Activated B cell treated with CpG ODN at 0.5 μM for 24 hours (primary cell): Measurements from ENCODE around the gene NHERF2. TPM values are rescaled to one million over a fixed set of nuclear protein-coding genes. Genes with fewer than 3 reads are reported as not detected.

Source experiments
- ATAC-seq: fragments of 200-7000 bp; cut with Tn5 transposase; one replicate; pipeline ENCODE4 v1.10.0; 2021; ENCODE audit warnings: low read depth, mild to moderate bottlenecking, moderate library complexity
- CTCF ChIA-PET: fragments of 350-600 bp; sonication (Branson Sonifier 250); formaldehyde crosslinking; loops from one replicate; lab custom pipeline; 2021; ENCODE audit warnings: antibody characterized with exemption; lab: Charles Lee
- POLR2A ChIA-PET: fragments of 350-600 bp; sonication (Branson Sonifier 250); formaldehyde crosslinking; loops from one replicate; lab custom pipeline; 2021; ENCODE audit warnings: antibody characterized with exemption; lab: Charles Lee
- DNase-seq: peaks from one replicate; pipeline ENCODE4 v3.0.0; 2022
- H3K27ac Mint-ChIP-seq: one replicate; pipeline ENCODE4 v1.8.0; 2020; ENCODE audit warnings: mixed read lengths
- H3K27me3 Mint-ChIP-seq: one replicate; pipeline ENCODE4 v1.8.0; 2021; ENCODE audit warnings: mixed read lengths
- H3K36me3 Mint-ChIP-seq: one replicate; pipeline ENCODE4 v1.8.0; 2021; ENCODE audit warnings: low read depth, mixed read lengths
- H3K4me1 Mint-ChIP-seq: one replicate; pipeline ENCODE4 v1.8.0; 2021; ENCODE audit warnings: mixed read lengths
- H3K4me3 Mint-ChIP-seq: one replicate; pipeline ENCODE4 v1.8.0; 2020; ENCODE audit warnings: mild to moderate bottlenecking, mixed read lengths
- H3K9me3 Mint-ChIP-seq: one replicate; pipeline ENCODE4 v1.8.0; 2020; ENCODE audit warnings: mixed read lengths
- intact Hi-C: fragments of 100-400 bp; cut with micrococcal nuclease; formaldehyde crosslinking; loops from one replicate; pipeline ENCODE4 v1.15.1; 2024
- total RNA-seq: library from RNA; stranded (reverse); gene quantifications from 2 replicates; pipeline ENCODE4 v1.2.3, GENCODE V29; 2022
- TF ChIP-seq, protein P1 (sequence below): fragments of 200-600 bp; IDR thresholded peaks from one replicate; pipeline ENCODE4 v1.8.0; 2022; ENCODE audit warnings: antibody characterized with exemption, mild to moderate bottlenecking

Gene NHERF2
- total RNA-seq, 1 donor from 2014 or later, result 0.93 TPM

- Mint-ChIP-seq H3K27me3 (peaks cover 21% of the 10 kb centered on the region), H3K4me1 (peaks cover 22% of the 10 kb centered on the region), H3K27ac (no peak overlapping the region)
These were observed 1.5 kb upstream of the NHERF2 start for GRCh38 chr16:2025251-2025650.

DNA sequence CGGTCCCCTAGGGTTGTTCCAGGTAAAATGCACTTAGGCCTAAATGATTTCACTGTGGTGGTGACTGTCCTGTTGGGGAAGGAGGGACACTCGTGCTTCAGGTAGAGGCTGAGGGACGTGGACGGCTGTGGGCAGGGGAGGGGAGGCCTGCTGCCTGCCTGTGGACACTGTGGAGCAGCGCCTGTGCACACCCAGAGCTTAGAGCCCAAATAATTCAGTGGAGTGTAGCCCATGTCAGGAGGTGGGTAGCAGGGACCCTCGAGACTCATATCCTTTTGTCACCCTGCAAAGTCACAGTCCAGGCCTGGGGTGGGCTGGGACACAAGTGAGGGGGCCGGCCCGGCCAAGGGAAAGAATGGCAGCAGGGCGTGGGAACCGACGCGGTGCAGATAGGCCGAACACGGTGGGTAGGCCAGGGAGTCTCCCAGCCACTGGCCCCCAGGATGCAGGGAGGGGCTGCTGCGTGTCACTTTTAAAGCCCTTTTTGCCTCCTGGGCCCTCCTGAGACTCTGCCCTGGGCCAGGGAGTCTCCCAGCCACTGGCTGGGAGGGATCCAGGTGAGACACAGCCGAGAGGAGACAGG, 733 bp upstream of the NHERF2 start:
- H3K27me3 Mint-ChIP-seq, result peaks cover 17% of the 10 kb centered on the region
- peaks cover 19% of the 10 kb centered on the region for H3K4me1 Mint-ChIP-seq
- peak overlapping the region; percentile 61 for H3K4me3 Mint-ChIP-seq
- H3K27ac Mint-ChIP-seq, result no peak overlapping the region
- no peaks in the 10 kb centered on the region for H3K36me3 Mint-ChIP-seq
- DNase-seq, result no peak
- H3K9me3 Mint-ChIP-seq, result no peaks in the 10 kb centered on the region
- TF ChIP-seq, protein P1, sequence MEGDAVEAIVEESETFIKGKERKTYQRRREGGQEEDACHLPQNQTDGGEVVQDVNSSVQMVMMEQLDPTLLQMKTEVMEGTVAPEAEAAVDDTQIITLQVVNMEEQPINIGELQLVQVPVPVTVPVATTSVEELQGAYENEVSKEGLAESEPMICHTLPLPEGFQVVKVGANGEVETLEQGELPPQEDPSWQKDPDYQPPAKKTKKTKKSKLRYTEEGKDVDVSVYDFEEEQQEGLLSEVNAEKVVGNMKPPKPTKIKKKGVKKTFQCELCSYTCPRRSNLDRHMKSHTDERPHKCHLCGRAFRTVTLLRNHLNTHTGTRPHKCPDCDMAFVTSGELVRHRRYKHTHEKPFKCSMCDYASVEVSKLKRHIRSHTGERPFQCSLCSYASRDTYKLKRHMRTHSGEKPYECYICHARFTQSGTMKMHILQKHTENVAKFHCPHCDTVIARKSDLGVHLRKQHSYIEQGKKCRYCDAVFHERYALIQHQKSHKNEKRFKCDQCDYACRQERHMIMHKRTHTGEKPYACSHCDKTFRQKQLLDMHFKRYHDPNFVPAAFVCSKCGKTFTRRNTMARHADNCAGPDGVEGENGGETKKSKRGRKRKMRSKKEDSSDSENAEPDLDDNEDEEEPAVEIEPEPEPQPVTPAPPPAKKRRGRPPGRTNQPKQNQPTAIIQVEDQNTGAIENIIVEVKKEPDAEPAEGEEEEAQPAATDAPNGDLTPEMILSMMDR, result no peak
- ATAC-seq, result no peak
- intact Hi-C loops, result no loop called here
- ChIA-PET POLR2A (no interaction called here), CTCF (interaction anchor here (0.6 to 1.7 kb wide), 2 partner anchors 82 to 115 kb away, joined by 4 to 6 read pairs; no protein-coding TSS in a partner anchor)

More at GRCh38 chr16:2025251-2025650, 1.5 kb upstream of the NHERF2 start:
- no peaks in the 10 kb centered on the region for H3K9me3 Mint-ChIP-seq
- intact Hi-C loops, result no loop called here
- no peaks in the 10 kb centered on the region for H3K36me3 Mint-ChIP-seq
- no peak overlapping the region for H3K4me3 Mint-ChIP-seq
- no peak for DNase-seq
- TF ChIP-seq, protein P1, result no peak
- CTCF ChIA-PET, result interaction anchor here (1.7 kb wide), 1 partner anchor 115 kb away, joined by 6 read pairs; no protein-coding TSS in a partner anchor
- POLR2A ChIA-PET, result interaction anchor here (2.1 kb wide), 1 partner anchor 130 kb away, joined by 13 read pairs; the partner anchor contains the start of gene TRAF7
- no peak for ATAC-seq

- peaks cover 20% of the 10 kb centered on the region for H3K4me1 Mint-ChIP-seq
- DNase-seq (no peak), ATAC-seq (no peak)
- ChIA-PET POLR2A (interaction anchor here (0.6 to 1.6 kb wide), 4 partner anchors 20 to 128 kb away, joined by 3 to 12 read pairs (median 4); partner anchors contain the start of genes NTHL1, RPS2, TRAF7 and TSC2), CTCF (interaction anchor here (0.6 to 1.8 kb wide), 2 partner anchors 84 to 113 kb away, joined by 4 to 7 read pairs; no protein-coding TSS in a partner anchor)
- no peaks in the 10 kb centered on the region for H3K9me3 Mint-ChIP-seq
- TF ChIP-seq, protein P1, result no peak
- H3K27me3 Mint-ChIP-seq, result peaks cover 13% of the 10 kb centered on the region
- intact Hi-C loops, result no loop called here
- H3K36me3 Mint-ChIP-seq, result no peaks in the 10 kb centered on the region
- H3K4me3 Mint-ChIP-seq, result peak overlapping the region; percentile 69
- no peak overlapping the region for H3K27ac Mint-ChIP-seq
These were observed 615 bp downstream of the NHERF2 start for GRCh38 chr16:2027024-2028010.

- H3K4me3 Mint-ChIP-seq, result peak overlapping the region; percentile 69
- no peak overlapping the region for H3K27ac Mint-ChIP-seq
- intact Hi-C loops, result no loop called here
- ChIA-PET CTCF (interaction anchor here (1.8 kb wide), 1 partner anchor 112 kb away, joined by 7 read pairs; no protein-coding TSS in a partner anchor), POLR2A (interaction anchor here (0.6 to 1.6 kb wide), 2 partner anchors 127 to 628 kb away, joined by 9 to 12 read pairs; partner anchors contain the start of gene TRAF7)
- H3K27me3 Mint-ChIP-seq, result peaks cover 8% of the 10 kb centered on the region
- H3K4me1 Mint-ChIP-seq, result peaks cover 12% of the 10 kb centered on the region
- no peaks in the 10 kb centered on the region for H3K36me3 Mint-ChIP-seq
- H3K9me3 Mint-ChIP-seq, result no peaks in the 10 kb centered on the region
- TF ChIP-seq, protein P1, result no peak
- ATAC-seq (no peak), DNase-seq (no peak)
These were observed 1.4 kb downstream of the NHERF2 start for GRCh38 chr16:2028146-2028545.
